HL-60 (cell line): ENCODE measurements around the gene RHO.

Source experiments
- GABPA ChIP-seq: IDR thresholded peaks from 2 replicates; pipeline ENCODE4 v1.6.1; 2012; ENCODE audit warnings: low read depth
- TF ChIP-seq, protein P1 (sequence below): IDR thresholded peaks from one replicate; pipeline ENCODE4 v1.5.1; 2011; ENCODE audit warnings: low read length, control low read depth, inconsistent platforms; ENCODE audit not compliant: insufficient read depth
- TF ChIP-seq, protein P2 (sequence below): IDR thresholded peaks from 2 replicates; pipeline ENCODE4 v1.6.1; 2012; ENCODE audit warnings: low read depth; ENCODE audit not compliant: insufficient replicate concordance

GRCh38 chr3:129573493-129573892 lies 45.1 kb downstream of the RHO start:
- TF ChIP-seq, protein P1, sequence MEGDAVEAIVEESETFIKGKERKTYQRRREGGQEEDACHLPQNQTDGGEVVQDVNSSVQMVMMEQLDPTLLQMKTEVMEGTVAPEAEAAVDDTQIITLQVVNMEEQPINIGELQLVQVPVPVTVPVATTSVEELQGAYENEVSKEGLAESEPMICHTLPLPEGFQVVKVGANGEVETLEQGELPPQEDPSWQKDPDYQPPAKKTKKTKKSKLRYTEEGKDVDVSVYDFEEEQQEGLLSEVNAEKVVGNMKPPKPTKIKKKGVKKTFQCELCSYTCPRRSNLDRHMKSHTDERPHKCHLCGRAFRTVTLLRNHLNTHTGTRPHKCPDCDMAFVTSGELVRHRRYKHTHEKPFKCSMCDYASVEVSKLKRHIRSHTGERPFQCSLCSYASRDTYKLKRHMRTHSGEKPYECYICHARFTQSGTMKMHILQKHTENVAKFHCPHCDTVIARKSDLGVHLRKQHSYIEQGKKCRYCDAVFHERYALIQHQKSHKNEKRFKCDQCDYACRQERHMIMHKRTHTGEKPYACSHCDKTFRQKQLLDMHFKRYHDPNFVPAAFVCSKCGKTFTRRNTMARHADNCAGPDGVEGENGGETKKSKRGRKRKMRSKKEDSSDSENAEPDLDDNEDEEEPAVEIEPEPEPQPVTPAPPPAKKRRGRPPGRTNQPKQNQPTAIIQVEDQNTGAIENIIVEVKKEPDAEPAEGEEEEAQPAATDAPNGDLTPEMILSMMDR = no peak
- TF ChIP-seq GABPA = no peak
- TF ChIP-seq, protein P2, sequence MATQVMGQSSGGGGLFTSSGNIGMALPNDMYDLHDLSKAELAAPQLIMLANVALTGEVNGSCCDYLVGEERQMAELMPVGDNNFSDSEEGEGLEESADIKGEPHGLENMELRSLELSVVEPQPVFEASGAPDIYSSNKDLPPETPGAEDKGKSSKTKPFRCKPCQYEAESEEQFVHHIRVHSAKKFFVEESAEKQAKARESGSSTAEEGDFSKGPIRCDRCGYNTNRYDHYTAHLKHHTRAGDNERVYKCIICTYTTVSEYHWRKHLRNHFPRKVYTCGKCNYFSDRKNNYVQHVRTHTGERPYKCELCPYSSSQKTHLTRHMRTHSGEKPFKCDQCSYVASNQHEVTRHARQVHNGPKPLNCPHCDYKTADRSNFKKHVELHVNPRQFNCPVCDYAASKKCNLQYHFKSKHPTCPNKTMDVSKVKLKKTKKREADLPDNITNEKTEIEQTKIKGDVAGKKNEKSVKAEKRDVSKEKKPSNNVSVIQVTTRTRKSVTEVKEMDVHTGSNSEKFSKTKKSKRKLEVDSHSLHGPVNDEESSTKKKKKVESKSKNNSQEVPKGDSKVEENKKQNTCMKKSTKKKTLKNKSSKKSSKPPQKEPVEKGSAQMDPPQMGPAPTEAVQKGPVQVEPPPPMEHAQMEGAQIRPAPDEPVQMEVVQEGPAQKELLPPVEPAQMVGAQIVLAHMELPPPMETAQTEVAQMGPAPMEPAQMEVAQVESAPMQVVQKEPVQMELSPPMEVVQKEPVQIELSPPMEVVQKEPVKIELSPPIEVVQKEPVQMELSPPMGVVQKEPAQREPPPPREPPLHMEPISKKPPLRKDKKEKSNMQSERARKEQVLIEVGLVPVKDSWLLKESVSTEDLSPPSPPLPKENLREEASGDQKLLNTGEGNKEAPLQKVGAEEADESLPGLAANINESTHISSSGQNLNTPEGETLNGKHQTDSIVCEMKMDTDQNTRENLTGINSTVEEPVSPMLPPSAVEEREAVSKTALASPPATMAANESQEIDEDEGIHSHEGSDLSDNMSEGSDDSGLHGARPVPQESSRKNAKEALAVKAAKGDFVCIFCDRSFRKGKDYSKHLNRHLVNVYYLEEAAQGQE = no peak
